ENCODE measurements around the gene BCL7A. TPM values are rescaled to one million over a fixed set of nuclear protein-coding genes. Genes with fewer than 3 reads are reported as not detected.

Gene BCL7A
- total RNA-seq, 1 experiment from 2014 or later, result 18.2 TPM

DNA sequence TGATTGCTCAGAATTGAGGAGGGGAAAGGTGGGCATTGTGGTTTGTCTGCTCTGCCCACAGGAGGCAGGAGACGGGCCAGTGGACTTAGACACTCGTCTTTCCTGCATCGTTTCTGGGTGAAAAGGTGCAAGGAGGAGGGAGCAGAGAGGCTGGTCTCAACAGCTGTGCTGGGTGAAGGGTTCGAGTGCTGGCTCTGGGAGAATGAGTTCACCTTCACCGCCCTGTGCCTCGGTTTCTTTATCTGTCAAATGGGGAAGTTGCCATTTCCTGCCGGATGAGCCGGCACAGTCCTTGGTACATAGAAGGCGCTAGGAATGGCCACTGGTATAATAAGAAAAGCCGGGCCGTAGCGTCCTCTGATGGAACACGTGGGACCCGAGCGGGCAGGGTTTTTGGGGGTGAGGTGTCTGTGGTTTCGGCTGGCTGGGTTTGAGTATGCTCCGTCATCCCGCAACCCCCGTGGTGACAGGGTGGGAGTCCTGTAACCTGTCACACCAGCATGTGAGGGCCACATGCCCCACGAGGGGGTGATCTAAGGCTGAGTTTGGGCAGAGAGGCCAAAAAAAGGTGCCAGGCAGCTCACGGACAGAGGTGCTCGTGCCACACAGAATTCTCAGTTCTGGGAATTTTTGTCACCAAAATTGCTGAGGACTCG is 7.3 kb downstream of the BCL7A start:
- Mint-ChIP-seq H3K27ac (peak overlapping the region in 1 of 3 experiments; percentile 59; a peak in 1 of 7 replicates), H3K27me3 (ENCODE audit: low read depth) (no peaks in the 10 kb centered on the region), H3K36me3 (ENCODE audit: insufficient read depth in 1 of 3, low read depth in 3 of 3) (peaks cover 1 to 5% (median 3%) of the 10 kb centered on the region in 3 experiments; a peak in 4 of 7 replicates), H3K4me1 (peaks cover 29 to 32% of the 10 kb centered on the region in 2 experiments), H3K9me3 (no peaks in the 10 kb centered on the region), H3K4me3 (no peak overlapping the region)
- H2BK5ac ChIP-seq (ENCODE audit: insufficient read length, low read length), result no peak overlapping the region
- no peak overlapping the region for H4K8ac ChIP-seq (replicated peaks; ENCODE audit: insufficient read length, low read depth, low read length)
- no peak overlapping the region for H3K56ac ChIP-seq (ENCODE audit: insufficient read length, low read depth, low read length)
- no peak overlapping the region for H3T11ph ChIP-seq (ENCODE audit: low read length)
- no peak overlapping the region for H3K14ac ChIP-seq (ENCODE audit: insufficient read depth, low read length)
- no peak overlapping the region for H3K23ac ChIP-seq (ENCODE audit: insufficient read length, low read depth, low read length)
- H3K27me3 ChIP-seq (ENCODE audit: insufficient read depth, low read length), result no peaks in the 10 kb centered on the region
- H3K79me1 ChIP-seq (ENCODE audit: insufficient read depth, low read depth, low read length, poor library complexity, severe bottlenecking), result peaks cover 7% of the 10 kb centered on the region
- no peak overlapping the region for H3K27ac ChIP-seq (ENCODE audit: insufficient read length, low read depth, low read length)
- H3K4me1 ChIP-seq (ENCODE audit: insufficient read depth, low read length), result no peaks in the 10 kb centered on the region
- no peak overlapping the region for H2AK5ac ChIP-seq (ENCODE audit: insufficient read length, low read length)
- peaks cover 3% of the 10 kb centered on the region for H4K20me1 ChIP-seq (ENCODE audit: control insufficient read depth, insufficient read depth, insufficient read length)
- H4K5ac ChIP-seq (ENCODE audit: insufficient read length, low read depth, low read length), result no peak overlapping the region
- H2AFZ ChIP-seq (ENCODE audit: low read length), result no peak overlapping the region
- no peak overlapping the region for H3K4me2 ChIP-seq (ENCODE audit: insufficient read depth, insufficient read length, low read length)
- H2BK20ac ChIP-seq (ENCODE audit: low read depth, low read length, poor library complexity, severe bottlenecking), result no peak overlapping the region
- H3K4ac ChIP-seq (ENCODE audit: low read depth, low read length), result no peak overlapping the region
- no CpG with 5 or more reads among the region's 23 CpGs for WGBS (ENCODE audit: extremely low coverage, insufficient read length, low lambda C conversion rate)
- no peak for DNase-seq
- H3K9ac ChIP-seq (ENCODE audit: extremely low read depth, insufficient read length, low read length), result no peak overlapping the region
- H3K9me3 ChIP-seq (ENCODE audit: control insufficient read depth, low read depth, low read length), result no peaks in the 10 kb centered on the region
- H3K18ac ChIP-seq (ENCODE audit: insufficient read length, low read depth, low read length), result no peak overlapping the region
- TF ChIP-seq, protein P1, sequence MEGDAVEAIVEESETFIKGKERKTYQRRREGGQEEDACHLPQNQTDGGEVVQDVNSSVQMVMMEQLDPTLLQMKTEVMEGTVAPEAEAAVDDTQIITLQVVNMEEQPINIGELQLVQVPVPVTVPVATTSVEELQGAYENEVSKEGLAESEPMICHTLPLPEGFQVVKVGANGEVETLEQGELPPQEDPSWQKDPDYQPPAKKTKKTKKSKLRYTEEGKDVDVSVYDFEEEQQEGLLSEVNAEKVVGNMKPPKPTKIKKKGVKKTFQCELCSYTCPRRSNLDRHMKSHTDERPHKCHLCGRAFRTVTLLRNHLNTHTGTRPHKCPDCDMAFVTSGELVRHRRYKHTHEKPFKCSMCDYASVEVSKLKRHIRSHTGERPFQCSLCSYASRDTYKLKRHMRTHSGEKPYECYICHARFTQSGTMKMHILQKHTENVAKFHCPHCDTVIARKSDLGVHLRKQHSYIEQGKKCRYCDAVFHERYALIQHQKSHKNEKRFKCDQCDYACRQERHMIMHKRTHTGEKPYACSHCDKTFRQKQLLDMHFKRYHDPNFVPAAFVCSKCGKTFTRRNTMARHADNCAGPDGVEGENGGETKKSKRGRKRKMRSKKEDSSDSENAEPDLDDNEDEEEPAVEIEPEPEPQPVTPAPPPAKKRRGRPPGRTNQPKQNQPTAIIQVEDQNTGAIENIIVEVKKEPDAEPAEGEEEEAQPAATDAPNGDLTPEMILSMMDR (conservative IDR thresholded peaks at IDR 0.05), result no peak
- no peak overlapping the region for H4K91ac ChIP-seq (ENCODE audit: insufficient read length, low read depth, low read length)
- H3K23me2 ChIP-seq (ENCODE audit: insufficient read length, low read depth, low read length, poor library complexity, severe bottlenecking), result no peaks in the 10 kb centered on the region
- H2BK15ac ChIP-seq (ENCODE audit: low read depth, low read length), result no peak overlapping the region
- H3K79me2 ChIP-seq (ENCODE audit: insufficient read depth, low read length), result peaks cover 2% of the 10 kb centered on the region; the same call in 1 of the 2 replicates
- no peak overlapping the region for H2BK120ac ChIP-seq (ENCODE audit: low read depth, low read length, poor library complexity, severe bottlenecking)
- no peak overlapping the region for H2BK12ac ChIP-seq (ENCODE audit: insufficient read length, low read depth, low read length)

All from H9 (cell line).